Measurements from ENCODE around the gene SMTNL2. TPM values are rescaled to one million over a fixed set of nuclear protein-coding genes. Genes with fewer than 3 reads are reported as not detected.
"Not testable (repeated sequence)": the region's sequence is repeated elsewhere in the genome, so short reads cannot be mapped to it uniquely, and the experiment has no call there.

SMTNL2 gene
- total RNA-seq, 2 donors from 2014 or later, result 0.51 to 0.79 TPM

- Histone ChIP-seq H3K27ac (ENCODE audit: low read depth, low read length) (no peak overlapping the region), H3K9me3 (ENCODE audit: control insufficient read depth, low read length) (no peaks in the 10 kb centered on the region), H3K4me1 (ENCODE audit: control insufficient read depth, insufficient read depth, low read length) (no peaks in the 10 kb centered on the region), H3K4me3 (ENCODE audit: low read length) (no peak overlapping the region), H3K36me3 (ENCODE audit: control insufficient read depth, insufficient read depth, low read length) (no peaks in the 10 kb centered on the region), H3K27me3 (ENCODE audit: control insufficient read depth, insufficient read depth, low read length, poor library complexity, severe bottlenecking) (peaks cover 36% of the 10 kb centered on the region), H3K9ac (ENCODE audit: extremely low read depth, low read length, poor library complexity, severe bottlenecking) (no peak overlapping the region)
- Mint-ChIP-seq H3K4me3 (no peak overlapping the region), H3K9me3 (no peaks in the 10 kb centered on the region), H3K4me1 (no peaks in the 10 kb centered on the region), H3K36me3 (ENCODE audit: low read depth) (no peaks in the 10 kb centered on the region), H3K27me3 (ENCODE audit: insufficient read depth) (peaks cover 53% of the 10 kb centered on the region), H3K27ac (no peak overlapping the region)
- DNase-seq, result no peak
- WGBS, 2 experiments (ENCODE audit: insufficient coverage in 1 of 2, insufficient read length in 1 of 2), result 92 to 100% methylated on average over 2 of the region's 2 CpGs
- TF ChIP-seq CTCF (conservative IDR thresholded peaks at IDR 0.05), result no peak
These were observed 64.4 kb downstream of the SMTNL2 start for GRCh38 chr17:4648741-4649140.

DNA sequence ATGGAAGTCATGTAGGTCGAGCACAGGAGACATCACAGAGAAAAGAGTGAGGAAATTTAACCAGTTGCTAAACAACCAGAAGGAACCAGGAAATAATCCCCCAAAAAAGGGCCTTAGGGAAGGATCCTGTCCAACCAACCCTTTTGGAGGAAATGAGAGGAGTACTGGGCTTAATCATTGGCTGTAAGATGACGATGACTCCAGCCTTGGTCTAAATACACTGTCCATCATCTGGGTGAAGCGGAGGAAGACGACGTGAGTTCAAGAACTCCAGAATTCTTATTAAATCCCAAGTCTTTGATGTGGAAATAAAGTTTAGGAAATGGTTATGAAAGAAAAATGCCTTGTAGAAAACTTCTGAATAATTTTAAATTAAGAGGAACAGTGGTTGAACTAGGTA, 68.7 kb downstream of the SMTNL2 start:
- no peak overlapping the region for H3K27ac Mint-ChIP-seq
- 96 to 100% methylated on average over 1 to 5 of the region's 5 CpGs for WGBS, 2 experiments (ENCODE audit: insufficient coverage in 1 of 2, insufficient read length in 1 of 2)
- Histone ChIP-seq H3K27me3 (ENCODE audit: control insufficient read depth, insufficient read depth, low read length, poor library complexity, severe bottlenecking) (peaks cover 6% of the 10 kb centered on the region), H3K9me3 (ENCODE audit: control insufficient read depth, low read length) (no peaks in the 10 kb centered on the region), H3K27ac (ENCODE audit: low read depth, low read length) (no peak overlapping the region), H3K4me3 (ENCODE audit: low read length) (no peak overlapping the region), H3K36me3 (ENCODE audit: control insufficient read depth, insufficient read depth, low read length) (no peaks in the 10 kb centered on the region), H3K9ac (ENCODE audit: extremely low read depth, low read length, poor library complexity, severe bottlenecking) (no peak overlapping the region), H3K4me1 (ENCODE audit: control insufficient read depth, insufficient read depth, low read length) (no peaks in the 10 kb centered on the region)
- DNase-seq, result no peak
- peaks cover 3% of the 10 kb centered on the region for H3K9me3 Mint-ChIP-seq
- peaks cover 25% of the 10 kb centered on the region for H3K27me3 Mint-ChIP-seq (ENCODE audit: insufficient read depth)
- H3K36me3 Mint-ChIP-seq (ENCODE audit: low read depth), result no peaks in the 10 kb centered on the region
- H3K4me3 Mint-ChIP-seq, result no peak overlapping the region
- no peak for TF ChIP-seq CTCF (conservative IDR thresholded peaks at IDR 0.05)
- no peaks in the 10 kb centered on the region for H3K4me1 Mint-ChIP-seq

DNA sequence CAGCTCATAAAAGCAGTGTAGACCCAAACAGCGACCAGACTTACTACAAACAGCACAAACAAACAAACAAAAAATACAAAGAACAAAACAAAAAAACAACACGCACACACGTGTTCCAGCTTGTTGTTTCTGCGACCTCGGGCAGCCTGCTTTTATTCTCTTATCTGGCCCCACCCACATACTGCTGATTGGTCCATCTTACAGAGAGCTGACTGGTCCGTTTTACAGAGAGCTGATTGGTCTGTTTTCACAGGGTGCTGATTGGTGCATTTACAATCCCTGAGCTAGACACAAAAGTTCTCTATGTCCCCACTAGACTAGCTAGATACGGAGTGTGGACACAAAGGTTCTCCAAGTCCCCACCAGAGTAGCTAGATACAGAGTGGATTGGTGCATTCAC, 71.6 kb downstream of the SMTNL2 start:
- WGBS, 2 experiments (ENCODE audit: insufficient coverage in 1 of 2, insufficient read length in 1 of 2), result 94 to 97% methylated on average over 4 to 7 of the region's 7 CpGs

DNA sequence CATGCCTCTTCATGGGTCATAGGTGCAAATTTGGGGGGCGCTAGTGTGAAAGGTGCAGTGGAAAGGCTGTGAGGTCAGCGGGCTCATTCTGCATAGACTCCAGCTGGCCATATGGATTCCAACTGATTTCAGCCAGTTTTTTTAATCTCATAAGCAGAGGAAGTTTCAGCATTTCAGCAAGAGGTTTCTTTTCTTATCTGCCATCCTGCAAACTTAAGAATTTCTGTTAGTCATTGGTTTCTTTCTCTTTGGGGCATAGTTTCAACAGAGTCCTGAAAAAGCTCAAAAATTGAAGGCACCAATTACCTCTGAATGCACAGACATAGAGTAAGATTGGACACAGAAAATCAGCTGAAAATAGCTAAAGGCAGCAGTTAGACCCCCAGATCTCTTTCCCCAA, 73.3 kb downstream of the SMTNL2 start:
- DNase-seq, result no peak
- Mint-ChIP-seq H3K9me3 (peaks cover 3% of the 10 kb centered on the region), H3K4me3 (no peak overlapping the region), H3K27me3 (ENCODE audit: insufficient read depth) (peaks cover 8% of the 10 kb centered on the region), H3K36me3 (ENCODE audit: low read depth) (no peaks in the 10 kb centered on the region), H3K27ac (no peak overlapping the region), H3K4me1 (no peaks in the 10 kb centered on the region)
- no peaks in the 10 kb centered on the region for H3K27me3 ChIP-seq (ENCODE audit: control insufficient read depth, insufficient read depth, low read length, poor library complexity, severe bottlenecking)
- no peak for TF ChIP-seq CTCF (conservative IDR thresholded peaks at IDR 0.05)
- WGBS, 2 experiments (ENCODE audit: insufficient coverage in 1 of 2, insufficient read length in 1 of 2), result 83 to 100% methylated on average over 2 of the region's 2 CpGs
- H3K9me3 ChIP-seq (ENCODE audit: control insufficient read depth, low read length), result no peaks in the 10 kb centered on the region
- no peak overlapping the region for H3K4me3 ChIP-seq (ENCODE audit: low read length)
- H3K27ac ChIP-seq (ENCODE audit: low read depth, low read length), result no peak overlapping the region
- H3K36me3 ChIP-seq (ENCODE audit: control insufficient read depth, insufficient read depth, low read length), result no peaks in the 10 kb centered on the region
- no peaks in the 10 kb centered on the region for H3K4me1 ChIP-seq (ENCODE audit: control insufficient read depth, insufficient read depth, low read length)
- no peak overlapping the region for H3K9ac ChIP-seq (ENCODE audit: extremely low read depth, low read length, poor library complexity, severe bottlenecking)

More for the DNA sequence above, 71.6 kb downstream of the SMTNL2 start:
- H3K4me3 Mint-ChIP-seq; H3K36me3 ChIP-seq (ENCODE audit: control insufficient read depth, insufficient read depth, low read length); H3K9me3 ChIP-seq (ENCODE audit: control insufficient read depth, low read length); H3K27ac ChIP-seq (ENCODE audit: low read depth, low read length); H3K27me3 ChIP-seq (ENCODE audit: control insufficient read depth, insufficient read depth, low read length, poor library complexity, severe bottlenecking); H3K4me1 Mint-ChIP-seq; H3K27ac Mint-ChIP-seq; H3K9ac ChIP-seq (ENCODE audit: extremely low read depth, low read length, poor library complexity, severe bottlenecking); H3K9me3 Mint-ChIP-seq; H3K36me3 Mint-ChIP-seq (ENCODE audit: low read depth); H3K27me3 Mint-ChIP-seq (ENCODE audit: insufficient read depth); H3K4me3 ChIP-seq (ENCODE audit: low read length); H3K4me1 ChIP-seq (ENCODE audit: control insufficient read depth, insufficient read depth, low read length); DNase-seq: not testable (repeated sequence)
